HepG2 (cell line): ENCODE measurements around the gene UCKL1. TPM values are rescaled to one million over a fixed set of nuclear protein-coding genes. Genes with fewer than 3 reads are reported as not detected.
A peak's percentile ranks its signal among the peaks of the same experiment; 100 is the strongest.

Experiments
- ATAC-seq: fragments of 200-7000 bp; cut with Tn5 transposase; 3 replicates; pipeline ENCODE4 v1.9.1; 2020; ENCODE audit warnings: mild to moderate bottlenecking, moderate library complexity
- BruUV-seq: library from RNA; stranded (reverse); fragments of 400-500 nt; replicated peaks from 2 replicates; lab custom pipeline; 2021; lab: Mats Ljungman, UMichigan
- CTCF ChIA-PET: fragments of 300-600 bp; formaldehyde crosslinking; extraction: SDS; loops from one replicate; lab custom pipeline; 2021; ENCODE audit warnings: low total read pairs, inconsistent platforms, low intra/inter-chr PET ratio; lab: Yijun Ruan, JAX
- POLR2A ChIA-PET: fragments of 350-600 bp; sonication (Branson Sonifier 250); formaldehyde crosslinking; loops from one replicate; lab custom pipeline; 2020; ENCODE audit warnings: antibody characterized with exemption, inconsistent platforms; lab: Yijun Ruan, JAX
- DNase-seq: peaks from one replicate; pipeline ENCODE4 v3.0.0-alpha.2; 2015; ENCODE audit warnings: low spot score
- FAIRE-seq: peaks from 3 replicates; lab custom pipeline; 2011; peaks lifted over from hg19 to GRCh38; lab: Jason Lieb, UNC
- H2AFZ ChIP-seq: one replicate; pipeline ENCODE4 v1.6.1; 2011; ENCODE audit warnings: low read length, inconsistent platforms
- H3K27ac ChIP-seq: fragments of 300-600 bp; 3 replicates; pipeline ENCODE4 v1.8.0; 2011; ENCODE audit warnings: mixed run types, mild to moderate bottlenecking, mixed read lengths, low read length, inconsistent platforms; ENCODE audit not compliant: insufficient read depth; ENCODE audit errors: extremely low read length
- H3K27me3 ChIP-seq, 2 experiments: fragments of 200-600 bp in 1 of 2; 2 replicates in 1 of 2; 3 replicates in 1 of 2; pipeline versions ENCODE4 v1.6.0 to v1.8.0; 2011; ENCODE audit warnings: low read length in 2 of 2, mild to moderate bottlenecking in 2 of 2, moderate library complexity in 2 of 2, inconsistent platforms in 1 of 2; ENCODE audit not compliant: insufficient read depth in 2 of 2, control insufficient read depth in 1 of 2
- H3K36me3 ChIP-seq, 2 experiments: fragments of 200-600 bp in 1 of 2; replicated peaks in 1 of 2; 2 replicates in 1 of 2; 3 replicates in 1 of 2; pipeline versions ENCODE4 v1.5.1 to v1.8.0; 2011; ENCODE audit warnings: low read length in 2 of 2, inconsistent platforms in 1 of 2; ENCODE audit not compliant: insufficient read depth in 2 of 2, control insufficient read depth in 1 of 2
- H3K4me1 ChIP-seq: 2 replicates; pipeline ENCODE4 v1.5.1; 2012; ENCODE audit warnings: low read length, inconsistent platforms; ENCODE audit not compliant: insufficient read depth
- H3K4me2 ChIP-seq: 2 replicates; pipeline ENCODE4 v1.6.0; 2011; ENCODE audit warnings: low read depth, low read length, inconsistent platforms
- H3K4me3 ChIP-seq, 3 experiments: fragments of 200-600 bp in 1 of 3; sonication (generic), shearing (Covaris generic) in 1 of 3; replicated peaks in 1 of 3; 2 replicates each; pipeline ENCODE4 v1.5.1; 2011 to 2016; ENCODE audit warnings: low read length in 3 of 3, inconsistent platforms in 2 of 3, low read depth in 2 of 3, mild to moderate bottlenecking in 2 of 3, control low read depth in 1 of 3, mixed read lengths in 1 of 3; ENCODE audit not compliant: insufficient read depth in 1 of 3
- H3K79me2 ChIP-seq: one replicate; pipeline ENCODE4 v1.6.1; 2011; ENCODE audit warnings: low read length, inconsistent platforms; ENCODE audit not compliant: insufficient read depth
- H3K9ac ChIP-seq: 2 replicates; pipeline ENCODE4 v1.6.0; 2011; ENCODE audit warnings: mild to moderate bottlenecking, low read depth, low read length, inconsistent platforms; ENCODE audit not compliant: insufficient read depth
- H3K9me3 ChIP-seq: 2 replicates; pipeline ENCODE4 v1.5.1; 2012; ENCODE audit warnings: mild to moderate bottlenecking, low read length
- H4K20me1 ChIP-seq: 2 replicates; pipeline ENCODE4 v1.6.0; 2011; ENCODE audit warnings: inconsistent platforms, mild to moderate bottlenecking, low read length, moderate library complexity; ENCODE audit not compliant: insufficient read depth
- BCL3 ChIP-seq: sonication (generic); formaldehyde crosslinking; IDR thresholded peaks from 2 replicates; pipeline ENCODE4 v1.5.1; 2020; ENCODE audit warnings: mild to moderate bottlenecking, missing genetic modification reagents, moderate library complexity
- BHLHE40 ChIP-seq: IDR thresholded peaks from 2 replicates; pipeline ENCODE4 v1.6.1; 2011; ENCODE audit warnings: low read length, improper control_type of control experiment
- FOXC1 ChIP-seq: sonication (generic); formaldehyde crosslinking; IDR thresholded peaks from 2 replicates; pipeline ENCODE4 v1.8.0; 2022; ENCODE audit warnings: mild to moderate bottlenecking, missing genetic modification reagents, borderline replicate concordance
- GLI4 ChIP-seq: sonication (generic); formaldehyde crosslinking; IDR thresholded peaks from 2 replicates; pipeline ENCODE4 v1.5.1; 2020; ENCODE audit warnings: missing genetic modification reagents, mild to moderate bottlenecking, moderate library complexity, borderline replicate concordance
- GTF2F1 ChIP-seq: fragments of 150-350 bp; IDR thresholded peaks from 2 replicates; pipeline ENCODE4 v1.6.1; 2014; ENCODE audit warnings: low read length
- HDAC1 ChIP-seq: sonication (generic); formaldehyde crosslinking; IDR thresholded peaks from 2 replicates; pipeline ENCODE4 v1.5.1; 2020; ENCODE audit warnings: mild to moderate bottlenecking, missing genetic modification reagents
- KLF13 ChIP-seq: sonication (generic); formaldehyde crosslinking; IDR thresholded peaks from 2 replicates; pipeline ENCODE4 v1.4.0; 2020; ENCODE audit warnings: mild to moderate bottlenecking, missing genetic modification reagents
- KLF15 ChIP-seq: sonication (generic); formaldehyde crosslinking; IDR thresholded peaks from 2 replicates; pipeline ENCODE4 v1.8.1; 2023; ENCODE audit warnings: borderline replicate concordance, mild to moderate bottlenecking, inconsistent platforms, missing genetic modification reagents, mixed read lengths
- LBX2 ChIP-seq: sonication (generic); formaldehyde crosslinking; IDR thresholded peaks from 2 replicates; pipeline ENCODE4 v1.5.0; 2020; ENCODE audit warnings: missing genetic modification reagents, mild to moderate bottlenecking, borderline replicate concordance
- NFATC3 ChIP-seq: sonication (generic); formaldehyde crosslinking; IDR thresholded peaks from 2 replicates; pipeline ENCODE4 v1.5.1; 2020; ENCODE audit warnings: mild to moderate bottlenecking, missing genetic modification reagents
- NFE2L1 ChIP-seq: sonication (generic); formaldehyde crosslinking; IDR thresholded peaks from 2 replicates; pipeline ENCODE4 v1.4.0; 2020; ENCODE audit warnings: missing genetic modification reagents, mild to moderate bottlenecking, borderline replicate concordance
- POGK ChIP-seq: sonication (generic); formaldehyde crosslinking; conservative IDR thresholded peaks from 2 replicates; pipeline ENCODE4 v1.8.0; 2022; ENCODE audit warnings: mild to moderate bottlenecking, moderate library complexity, missing genetic modification reagents
- SNRNP70 ChIP-seq: fragments of 200-400 bp; formaldehyde crosslinking; IDR thresholded peaks from 2 replicates; pipeline ENCODE4 v1.6.1; 2017; ENCODE audit warnings: mild to moderate bottlenecking, low read depth, low read length, moderate library complexity
- ZBTB38 ChIP-seq: sonication (generic); formaldehyde crosslinking; IDR thresholded peaks from 2 replicates; pipeline ENCODE4 v1.5.1; 2020; ENCODE audit warnings: mild to moderate bottlenecking, missing genetic modification reagents
- ZFX ChIP-seq: sonication (generic); formaldehyde crosslinking; IDR thresholded peaks from 2 replicates; pipeline ENCODE4 v1.4.0; 2020; ENCODE audit warnings: mild to moderate bottlenecking, low read depth, missing genetic modification reagents, moderate library complexity
- ZMYM2 ChIP-seq: sonication (generic); formaldehyde crosslinking; IDR thresholded peaks from 2 replicates; pipeline ENCODE4 v1.8.0; 2022; ENCODE audit warnings: mild to moderate bottlenecking, missing genetic modification reagents
- ZNF234 ChIP-seq: sonication (generic); formaldehyde crosslinking; conservative IDR thresholded peaks from 2 replicates; pipeline ENCODE4 v1.5.1; 2020; ENCODE audit warnings: mild to moderate bottlenecking, missing genetic modification reagents
- ZNF468 ChIP-seq: sonication (generic); formaldehyde crosslinking; IDR thresholded peaks from 2 replicates; pipeline ENCODE4 v1.8.0; 2022; ENCODE audit warnings: mild to moderate bottlenecking, moderate library complexity, missing genetic modification reagents
- ZNF615 ChIP-seq: sonication (generic); formaldehyde crosslinking; IDR thresholded peaks from 2 replicates; pipeline ENCODE4 v1.5.0; 2020; ENCODE audit warnings: mild to moderate bottlenecking, missing genetic modification reagents, borderline replicate concordance
- ZNF788 ChIP-seq: sonication (generic); formaldehyde crosslinking; IDR thresholded peaks from 2 replicates; pipeline ENCODE4 v1.5.0; 2020; ENCODE audit warnings: mild to moderate bottlenecking, missing genetic modification reagents, borderline replicate concordance
- WGBS: methylation state at CpG from one replicate; pipeline ENCODE4 v1.1.6; 2017; ENCODE audit warnings: low lambda C conversion rate; 5-methylcytosine and 5-hydroxymethylcytosine counted together
- in situ Hi-C: cut with HindIII; loops from 2 replicates; pipeline ENCODE4 v1.10.0; 2017; ENCODE audit warnings: low pct_unique_long_range_greater_than_20kb; ENCODE audit not compliant: extremely low pct_ligation_motif_present
- intact Hi-C: fragments of 100-400 bp; cut with micrococcal nuclease; formaldehyde crosslinking; loops from one replicate; pipeline ENCODE4 v1.10.0; 2022; ENCODE audit not compliant: unreplicated experiment
- polyA plus RNA-seq, 8 experiments: library from polyadenylated mRNA; depleted of rRNA in 3 of 8; stranded (reverse) in 7 of 8; unstranded in 1 of 8; fragments of >200 nt; fragmentation: Illumina TruSeq in 4 of 8; extraction: Trizol in 4 of 8; gene quantifications; 2 replicates each; pipeline versions ENCODE4 v1.2.1 to v1.2.3, GENCODE V29; 2011 to 2016; ENCODE audit warnings: low read depth in 4 of 8, missing spikeins in 1 of 8, mixed read lengths in 1 of 8; ENCODE audit not compliant: insufficient read depth in 1 of 8
- total RNA-seq, 5 experiments: library from RNA; depleted of rRNA; stranded (reverse); fragments of >200 nt; fragmentation: Illumina TruSeq; extraction: Trizol; gene quantifications; 2 replicates each; pipeline ENCODE4 v1.2.3, GENCODE V29; 2016; ENCODE audit warnings: low read depth in 1 of 5

The UCKL1 gene
- total and polyA plus RNA-seq, 2 of the 13 experiments (the other 11 are each of a cell fraction or from before 2014, with no cell fraction given), result 50.2 to 126 TPM

- peak; percentile 66 for DNase-seq
- H3K27me3 ChIP-seq, result no peaks in the 10 kb centered on the region
- H3K36me3 ChIP-seq, result peaks cover 13 to 20% of the 10 kb centered on the region in 2 experiments
- peaks cover 13% of the 10 kb centered on the region for H3K79me2 ChIP-seq
- H2AFZ ChIP-seq, result no peak within 1 kb of the TSS
- H3K4me1 ChIP-seq, result peaks cover 48% of the 10 kb centered on the region
- no peaks in the 10 kb centered on the region for H3K9me3 ChIP-seq
- ATAC-seq, result peak; percentile 8
- H3K27ac ChIP-seq, result peak within 1 kb of the TSS; percentile 84
- POLR2A ChIA-PET, result interaction anchor here (2.8 to 3.6 kb wide), 2 partner anchors 10 to 13 kb away, joined by 10 to 36 read pairs; partner anchors contain the start of genes PRPF6 and UCKL1
- H3K9ac ChIP-seq, result peak within 1 kb of the TSS; percentile 91
- peak within 1 kb of the TSS; percentile 98 for H3K4me2 ChIP-seq
- in situ Hi-C loops, result no loop called here
- CTCF ChIA-PET, result no interaction called here
- no TSS peak for BruUV-seq
- WGBS, result 5% methylated on average over 15 of the region's 73 CpGs
- intact Hi-C loops, result loop anchor here (1.0 to 10.0 kb wide), 3 partner anchors 13 to 1605 kb away; partner anchors contain the start of genes LAMA5 and PTK6
- peak within 1 kb of the TSS; percentile 73 to 90 (median 89) for H3K4me3 ChIP-seq
- H4K20me1 ChIP-seq, result no peaks in the 10 kb centered on the region
- FAIRE-seq, result no peak
- TF ChIP-seq ZNF468 (CRISPR knock-in tag) (no peak), FOXC1 (CRISPR knock-in tag) (peak; percentile 79), NFE2L1 (peak; percentile 54; the same call in 1 of the 2 replicates), ZNF788 (CRISPR knock-in tag) (no peak; the same call in 1 of the 2 replicates), KLF15 (CRISPR knock-in tag) (no peak), GLI4 (CRISPR knock-in tag) (no peak; the same call in 1 of the 2 replicates), KLF13 (CRISPR knock-in tag) (peak; percentile 47; the same call in 1 of the 2 replicates), SNRNP70 (no peak), ZBTB38 (CRISPR knock-in tag) (peak; percentile 58), POGK (CRISPR knock-in tag) (peak; percentile 62; the same call in 1 of the 2 replicates), ZNF615 (no peak), LBX2 (no peak; the same call in 1 of the 2 replicates), GTF2F1 (no peak), NFATC3 (CRISPR knock-in tag) (peak; percentile 93), BHLHE40 (no peak; the same call in 1 of the 2 replicates), ZFX (CRISPR knock-in tag) (peak; percentile 73), HDAC1 (CRISPR knock-in tag) (peak; percentile 59; the same call in 1 of the 2 replicates), BCL3 (CRISPR knock-in tag) (peak; percentile 72), ZMYM2 (CRISPR knock-in tag) (no peak), ZNF234 (CRISPR knock-in tag) (no peak)
These were observed 13.9 kb upstream of the UCKL1 start, which contains the start of gene ZNF512B for GRCh38 chr20:63969838-63970713. Gene ZNF512B, minus strand, starts transcription at chr20:63969930. Its CDS starts 1,980 bp downstream, at chr20:63967950.
